Ectodermal cell (in vitro differentiated cells): ENCODE data around the gene LCE2A.
"Not testable (repeated sequence)": the region's sequence is repeated elsewhere in the genome, so short reads cannot be mapped to it uniquely, and the experiment has no call there.

Source experiments
- H3K27ac ChIP-seq: 2 replicates; pipeline ENCODE4 v1.7.0; 2013; ENCODE audit warnings: mild to moderate bottlenecking, low read depth, low read length; ENCODE audit not compliant: insufficient read depth, poor library complexity, severe bottlenecking
- H3K27me3 ChIP-seq: 2 replicates; pipeline ENCODE4 v1.7.0; 2013; ENCODE audit warnings: mild to moderate bottlenecking, low read length; ENCODE audit not compliant: insufficient read depth, control insufficient read depth, poor library complexity, severe bottlenecking
- H3K36me3 ChIP-seq: one replicate; pipeline ENCODE4 v1.7.0; 2013; ENCODE audit warnings: low read length; ENCODE audit not compliant: control insufficient read depth, insufficient read depth
- H3K4me1 ChIP-seq: one replicate; pipeline ENCODE4 v1.7.0; 2013; ENCODE audit warnings: low read length; ENCODE audit not compliant: control insufficient read depth, insufficient read depth
- H3K4me3 ChIP-seq: 2 replicates; pipeline ENCODE4 v1.7.0; 2013; ENCODE audit warnings: low read depth, low read length, control low read depth; ENCODE audit not compliant: insufficient read depth
- H3K9me3 ChIP-seq: 2 replicates; pipeline ENCODE4 v1.7.0; 2013; ENCODE audit warnings: mild to moderate bottlenecking, low read length, moderate library complexity; ENCODE audit not compliant: control insufficient read depth
- WGBS, 2 experiments: methylation state at CpG; one replicate each; pipeline ENCODE4 v1.1.7; 2013; ENCODE audit warnings: missing lambda C conversion rate in 2 of 2; 5-methylcytosine and 5-hydroxymethylcytosine counted together

LCE2A gene

DNA sequence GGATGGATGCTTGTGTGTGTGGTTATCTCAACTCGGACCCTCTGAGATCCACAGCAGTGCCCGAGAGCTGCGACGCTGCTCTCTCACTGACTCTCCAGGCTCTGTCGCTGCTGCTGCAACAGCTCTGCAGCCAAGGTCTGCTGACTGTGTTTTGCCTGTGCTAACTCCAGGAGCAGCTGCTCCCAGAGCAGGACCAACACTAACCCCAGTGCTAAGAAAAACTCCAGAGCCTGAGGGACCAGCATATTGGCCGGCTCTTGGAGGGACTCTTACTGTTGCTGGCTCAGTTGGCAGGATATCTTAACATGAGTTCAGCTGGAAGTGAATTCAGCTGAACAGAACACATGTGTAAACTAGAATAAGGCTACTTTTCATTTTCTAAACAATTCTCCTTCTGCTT, 18.7 kb upstream of the LCE2A start:
- no peak overlapping the region for H3K4me3 ChIP-seq
- no peaks in the 10 kb centered on the region for H3K4me1 ChIP-seq
- no peak overlapping the region for H3K27ac ChIP-seq
- no peaks in the 10 kb centered on the region for H3K36me3 ChIP-seq
- WGBS, 2 experiments = 82 to 89% methylated on average over 6 of the region's 6 CpGs
- no peaks in the 10 kb centered on the region for H3K27me3 ChIP-seq
- H3K9me3 ChIP-seq = peaks cover 23% of the 10 kb centered on the region

DNA sequence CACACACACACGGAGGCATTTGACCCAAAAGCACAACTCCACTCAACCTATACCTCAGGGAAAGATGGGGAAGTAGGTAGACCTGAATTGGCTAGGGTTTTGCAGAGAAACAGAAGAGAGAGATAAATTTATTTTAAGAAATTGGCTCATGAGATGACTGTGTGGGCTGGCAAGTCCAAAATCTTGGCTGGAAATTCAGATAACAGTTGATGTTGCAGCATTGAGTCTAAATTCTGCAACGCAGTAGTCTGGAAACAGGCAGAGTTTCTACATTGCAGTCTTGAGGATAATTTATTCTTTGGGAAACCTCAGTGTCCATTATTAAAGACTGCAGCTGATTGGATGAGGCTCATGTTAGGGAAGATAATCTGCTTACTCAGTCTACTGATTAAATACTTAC, 16.5 kb upstream of the LCE2A start:
- Histone ChIP-seq H3K27ac (no peak overlapping the region), H3K4me3 (no peak overlapping the region), H3K9me3 (peaks cover 21% of the 10 kb centered on the region), H3K27me3 (no peaks in the 10 kb centered on the region), H3K36me3 (no peaks in the 10 kb centered on the region), H3K4me1 (no peaks in the 10 kb centered on the region)
- 71 to 75% methylated on average over 1 of the region's 2 CpGs for WGBS, 2 experiments

GRCh38 chr1:152683846-152684245, 14.3 kb upstream of the LCE2A start:
- Histone ChIP-seq H3K4me1 (no peaks in the 10 kb centered on the region), H3K27me3 (no peaks in the 10 kb centered on the region), H3K9me3 (peaks cover 15% of the 10 kb centered on the region), H3K36me3 (no peaks in the 10 kb centered on the region), H3K4me3 (no peak overlapping the region), H3K27ac (no peak overlapping the region)

GRCh38 chr1:152685823-152686222, 12.3 kb upstream of the LCE2A start, which contains the start of gene LCE2B:
Gene LCE2B, plus strand, starts transcription at chr1:152686123. Its CDS starts 721 bp downstream, at chr1:152686844.
- H3K4me3 ChIP-seq, H3K4me1 ChIP-seq, H3K9me3 ChIP-seq, H3K27me3 ChIP-seq, H3K36me3 ChIP-seq, H3K27ac ChIP-seq: not testable (repeated sequence)
- WGBS, 2 experiments = 45 to 52% methylated on average over 2 of the region's 4 CpGs

DNA sequence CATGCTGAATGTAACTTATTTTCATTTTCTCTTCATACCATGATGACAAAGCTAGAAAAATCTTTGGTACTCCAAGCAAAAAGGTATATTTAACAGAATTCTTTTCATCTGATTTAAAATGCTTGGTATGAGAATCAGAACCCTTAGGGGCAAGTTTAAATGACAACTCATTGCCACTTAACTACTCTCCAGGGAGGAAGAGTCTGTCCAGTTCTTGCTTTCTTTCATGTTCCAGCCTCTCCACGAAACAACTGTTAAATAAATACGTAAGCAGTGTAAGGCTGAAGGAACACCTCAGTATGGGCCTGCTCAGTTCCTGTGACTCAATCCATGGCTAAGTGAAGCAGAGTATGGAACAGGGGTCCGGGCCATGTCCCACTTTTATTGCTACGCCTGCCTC, 1.6 kb downstream of the LCE2A start:
- no peak overlapping the region for H3K4me3 ChIP-seq
- no peaks in the 10 kb centered on the region for H3K36me3 ChIP-seq
- H3K4me1 ChIP-seq = no peaks in the 10 kb centered on the region
- H3K27me3 ChIP-seq = no peaks in the 10 kb centered on the region
- no peak overlapping the region for H3K27ac ChIP-seq
- WGBS, 2 experiments = 73 to 75% methylated on average over 3 to 4 of the region's 4 CpGs
- H3K9me3 ChIP-seq = peaks cover 19% of the 10 kb centered on the region

- no peak within 1 kb of the TSS for H3K4me3 ChIP-seq
- no peaks in the 10 kb centered on the region for H3K4me1 ChIP-seq
- H3K36me3 ChIP-seq = no peaks in the 10 kb centered on the region
- H3K27me3 ChIP-seq = no peaks in the 10 kb centered on the region
- H3K27ac ChIP-seq = no peak within 1 kb of the TSS
- H3K9me3 ChIP-seq = peaks cover 21% of the 10 kb centered on the region
- 61 to 65% methylated on average over 2 of the region's 2 CpGs for WGBS, 2 experiments
Observed at GRCh38 chr1:152707860-152708259, 9.7 kb downstream of the LCE2A start, which contains the start of gene LCE4A. Gene LCE4A, plus strand, starts transcription at chr1:152708160. Its CDS starts 916 bp downstream, at chr1:152709076.

- Histone ChIP-seq H3K4me3 (no peak overlapping the region), H3K9me3 (peaks cover 15% of the 10 kb centered on the region), H3K36me3 (no peaks in the 10 kb centered on the region), H3K27ac (no peak overlapping the region), H3K4me1 (no peaks in the 10 kb centered on the region), H3K27me3 (no peaks in the 10 kb centered on the region)
Observed at GRCh38 chr1:152718238-152718637, 20.1 kb downstream of the LCE2A start.

DNA sequence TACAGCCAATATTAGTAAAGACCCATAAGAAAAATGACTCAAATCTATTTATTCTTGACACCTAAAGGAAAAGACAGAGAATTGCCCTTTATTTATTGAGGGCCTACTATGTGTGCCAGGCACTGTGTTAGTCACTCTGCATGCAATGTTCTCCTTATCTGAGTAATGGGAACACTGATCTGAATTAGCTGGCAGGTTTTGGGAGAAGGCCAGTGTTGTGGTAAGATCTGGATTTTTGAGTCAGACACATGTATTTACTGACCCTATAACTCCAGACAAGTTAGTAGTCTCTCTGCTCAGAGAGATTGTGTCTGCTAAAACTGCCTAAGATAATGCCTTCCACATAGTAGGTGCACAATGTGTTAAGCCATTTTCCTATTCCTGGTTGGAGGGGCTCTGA, 27.1 kb downstream of the LCE2A start:
- peaks cover 11% of the 10 kb centered on the region for H3K9me3 ChIP-seq

DNA sequence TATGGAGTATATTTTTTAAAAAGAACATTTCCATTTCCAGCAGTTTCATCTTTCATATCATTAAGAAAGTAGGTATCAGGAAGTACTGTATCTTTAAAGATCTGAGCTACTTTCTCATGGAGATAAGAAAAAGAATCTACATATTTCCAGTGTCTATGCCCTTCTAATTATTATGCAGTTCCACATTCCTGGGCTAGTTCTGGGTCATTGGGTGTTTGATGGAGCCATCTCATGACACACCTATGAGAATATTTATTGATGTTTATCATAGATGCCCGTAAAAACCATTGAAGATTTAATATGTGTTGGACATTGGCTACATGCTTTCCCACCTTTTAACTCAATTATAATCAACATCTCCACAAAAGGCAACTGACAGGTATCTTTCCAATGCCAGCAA, 30.8 kb downstream of the LCE2A start:
- 80% methylated on average over 1 of the region's 1 CpG; no CpG with 5 or more reads in 1 of the 2 experiments for WGBS, 2 experiments
- H3K9me3 ChIP-seq = peaks cover 3% of the 10 kb centered on the region

More for the DNA sequence above, 27.1 kb downstream of the LCE2A start:
- Histone ChIP-seq H3K4me3 (no peak overlapping the region), H3K36me3 (no peaks in the 10 kb centered on the region), H3K4me1 (no peaks in the 10 kb centered on the region), H3K27ac (no peak overlapping the region), H3K27me3 (no peaks in the 10 kb centered on the region)

DNA sequence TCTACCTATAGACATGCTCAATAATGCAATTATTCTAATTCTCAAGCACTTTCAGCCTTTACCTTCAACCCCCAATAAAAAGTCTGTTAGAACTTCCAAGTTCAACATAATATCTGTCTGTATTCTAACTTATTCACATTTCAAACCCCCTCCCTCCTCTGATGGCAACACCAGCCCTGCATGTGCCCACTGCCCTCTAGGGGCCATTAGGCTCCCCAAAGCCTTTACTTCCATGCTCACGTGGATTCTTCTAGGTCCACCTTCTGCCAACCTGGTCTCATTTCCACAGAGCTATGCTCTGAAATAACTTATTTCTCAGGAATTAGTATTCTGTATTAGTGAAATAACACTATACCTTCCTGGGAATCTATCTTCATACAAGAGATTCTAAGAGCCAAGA, 37.5 kb downstream of the LCE2A start:
- Histone ChIP-seq H3K36me3 (no peaks in the 10 kb centered on the region), H3K4me3 (no peak overlapping the region), H3K4me1 (no peaks in the 10 kb centered on the region), H3K9me3 (peaks cover 4% of the 10 kb centered on the region), H3K27ac (no peak overlapping the region), H3K27me3 (no peaks in the 10 kb centered on the region)
- WGBS, 2 experiments = 47 to 50% methylated on average over 1 of the region's 1 CpG

More for the DNA sequence above, 30.8 kb downstream of the LCE2A start:
- H3K4me3 ChIP-seq = no peak overlapping the region
- no peaks in the 10 kb centered on the region for H3K4me1 ChIP-seq
- no peak overlapping the region for H3K27ac ChIP-seq
- no peaks in the 10 kb centered on the region for H3K27me3 ChIP-seq
- no peaks in the 10 kb centered on the region for H3K36me3 ChIP-seq

DNA sequence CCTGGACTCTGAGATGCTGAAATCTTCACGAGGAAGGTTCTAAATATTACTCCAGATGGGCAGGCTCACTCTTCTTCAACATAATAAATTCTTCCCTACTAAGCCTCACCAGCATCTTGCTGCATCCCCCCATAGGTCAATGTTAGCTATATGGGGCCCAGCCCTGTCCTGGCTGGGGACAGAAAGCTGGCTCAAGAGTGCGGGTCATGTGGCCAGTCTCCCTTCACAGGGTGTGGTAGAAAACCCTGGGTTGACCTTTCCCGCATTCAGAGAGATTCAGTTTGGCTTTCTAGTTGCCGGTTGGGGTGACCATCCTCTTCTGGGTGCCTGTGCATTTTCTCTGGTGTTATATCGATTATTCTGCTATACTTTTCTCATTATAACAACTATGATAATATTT, 39.9 kb downstream of the LCE2A start:
- no peaks in the 10 kb centered on the region for H3K36me3 ChIP-seq
- H3K27me3 ChIP-seq = no peaks in the 10 kb centered on the region
- peaks cover 9% of the 10 kb centered on the region for H3K9me3 ChIP-seq
- H3K4me3 ChIP-seq = no peak overlapping the region
- H3K4me1 ChIP-seq = no peaks in the 10 kb centered on the region
- H3K27ac ChIP-seq = no peak overlapping the region
- WGBS, 2 experiments = 66 to 69% methylated on average over 4 of the region's 5 CpGs
